GM18873 (cell line): ENCODE measurements around the gene AMMECR1.
"Not testable (repeated sequence)": the region's sequence is repeated elsewhere in the genome, so short reads cannot be mapped to it uniquely, and the experiment has no call there.

Experiments
- ATAC-seq: cut with Tn5 transposase; IDR thresholded peaks from one replicate; pipeline ENCODE4 v1.9.1; 2021; ENCODE audit warnings: mild to moderate bottlenecking, moderate library complexity, moderate number of reproducible peaks; ENCODE audit not compliant: unreplicated experiment, low FRiP score

AMMECR1 gene

GRCh38 chrX:110265661-110266060, 52.2 kb downstream of the AMMECR1 start:
- ATAC-seq = no peak

- ATAC-seq = no peak
Observed at GRCh38 chrX:110259117-110259516, 58.8 kb downstream of the AMMECR1 start.

DNA sequence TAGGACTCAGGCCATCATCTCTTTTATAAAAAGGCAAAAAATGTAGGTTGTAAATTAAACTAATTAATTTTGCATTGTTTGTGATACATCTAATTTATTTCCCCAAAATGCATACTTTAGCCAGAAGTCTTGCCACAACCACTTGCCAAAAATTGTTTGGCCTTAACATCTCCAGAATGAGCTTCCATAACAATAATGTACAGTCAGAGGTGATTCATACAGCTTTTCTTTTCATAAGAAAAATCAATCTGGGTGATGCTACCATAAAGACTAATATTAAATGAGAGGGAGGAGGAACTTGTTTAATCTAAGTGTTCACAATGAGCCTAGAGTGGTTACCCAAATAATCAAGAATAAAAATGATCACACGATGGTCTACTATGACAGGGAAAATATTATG, 59.3 kb downstream of the AMMECR1 start:
- no peak for ATAC-seq

DNA sequence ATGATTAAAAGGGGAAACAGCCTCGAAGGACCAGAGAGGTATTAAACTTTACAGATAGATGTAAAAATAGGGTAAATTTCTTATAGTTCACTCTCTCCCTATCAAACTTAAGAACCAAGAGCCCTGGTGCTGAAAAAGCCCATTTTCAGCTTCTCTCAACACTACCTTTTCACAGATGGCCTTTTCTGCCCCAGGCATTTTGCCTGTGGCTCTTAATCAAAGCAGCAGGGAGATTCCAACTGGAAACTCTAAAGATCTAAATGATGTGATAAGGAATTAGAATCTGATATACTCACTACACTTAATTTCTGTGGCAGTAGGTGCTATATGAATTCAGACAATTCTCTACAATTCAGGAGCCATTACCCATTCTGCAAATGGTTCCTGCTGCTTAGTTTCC, 60.0 kb downstream of the AMMECR1 start:
- no peak for ATAC-seq

- ATAC-seq = no peak
Observed at GRCh38 chrX:110252711-110253110, 65.2 kb downstream of the AMMECR1 start.

DNA sequence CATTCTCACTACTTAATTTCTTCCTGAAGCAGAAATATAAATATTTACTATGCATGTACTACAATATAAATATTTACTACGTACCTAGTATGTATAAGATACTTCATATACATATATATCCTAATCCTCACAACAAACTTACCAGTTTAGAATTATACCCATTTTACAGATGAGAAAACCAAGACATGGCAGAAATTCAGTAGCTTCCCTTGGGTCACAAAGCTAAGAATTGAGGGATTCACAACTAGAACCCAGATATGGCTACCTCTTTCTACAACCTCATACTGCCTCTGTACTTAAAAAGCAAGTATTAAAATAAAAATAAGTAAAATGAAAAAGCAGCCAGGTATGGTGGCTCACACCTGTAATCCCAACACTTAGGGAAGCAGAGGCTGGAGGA, 65.9 kb downstream of the AMMECR1 start:
- no peak for ATAC-seq

DNA sequence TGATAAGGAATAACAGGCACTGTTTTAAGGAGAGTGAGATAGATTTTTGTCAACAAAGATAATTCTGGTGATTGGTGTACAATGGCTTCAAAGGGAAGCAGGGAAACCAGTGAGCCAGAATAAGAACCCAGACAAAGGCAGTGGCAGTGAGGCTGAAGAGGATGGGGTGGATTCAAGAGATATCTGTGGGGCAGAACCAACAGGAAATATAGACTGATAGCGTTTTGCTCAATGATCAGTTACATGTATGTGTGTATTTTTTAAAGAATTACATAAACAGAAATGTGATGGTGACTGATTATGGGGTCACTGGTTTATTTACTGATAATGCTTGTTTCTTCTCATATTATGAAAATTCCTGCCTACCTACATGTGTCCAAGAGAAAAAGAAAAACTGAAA, 66.4 kb downstream of the AMMECR1 start:
- no peak for ATAC-seq

- ATAC-seq = no peak
Observed at GRCh38 chrX:110250847-110251246, 67.0 kb downstream of the AMMECR1 start.

DNA sequence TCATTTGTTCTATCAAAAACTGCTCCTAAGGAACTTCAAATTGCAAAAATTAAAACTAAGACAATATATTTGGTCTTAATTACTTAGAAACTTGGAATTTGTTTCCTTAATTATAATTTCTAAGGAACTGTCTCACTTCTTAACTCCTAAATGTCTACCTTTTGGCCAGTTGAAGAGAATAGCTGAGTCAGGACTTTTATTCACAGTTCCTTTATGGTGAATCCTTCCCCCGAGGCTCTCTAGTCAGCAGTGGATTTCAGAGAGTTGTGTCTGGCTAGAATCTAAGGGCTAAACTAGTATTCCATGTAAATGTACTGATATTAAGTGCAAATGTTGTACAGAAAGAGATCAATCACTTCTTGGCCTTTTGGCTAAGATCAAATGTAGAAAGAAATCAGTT, 69.3 kb downstream of the AMMECR1 start:
- ATAC-seq = no peak

DNA sequence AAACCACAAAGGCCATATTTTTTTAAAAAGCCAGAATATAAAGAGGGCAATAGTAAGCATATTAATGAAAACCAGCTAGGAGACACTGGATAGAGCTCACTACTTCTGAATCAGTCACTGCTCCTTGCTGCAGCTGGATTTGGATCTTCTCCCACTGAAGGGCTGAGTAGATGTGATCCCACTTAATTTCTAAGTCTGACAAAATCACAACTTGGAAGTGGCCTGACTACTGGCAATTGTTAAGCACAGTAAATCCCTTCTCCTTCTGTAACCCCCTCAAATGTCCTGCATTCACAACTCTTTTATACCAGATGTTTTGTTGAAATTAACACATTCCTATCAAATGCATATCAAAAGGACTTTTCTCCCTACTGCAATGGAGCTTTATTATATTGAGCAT, 72.9 kb downstream of the AMMECR1 start:
- ATAC-seq = no peak

DNA sequence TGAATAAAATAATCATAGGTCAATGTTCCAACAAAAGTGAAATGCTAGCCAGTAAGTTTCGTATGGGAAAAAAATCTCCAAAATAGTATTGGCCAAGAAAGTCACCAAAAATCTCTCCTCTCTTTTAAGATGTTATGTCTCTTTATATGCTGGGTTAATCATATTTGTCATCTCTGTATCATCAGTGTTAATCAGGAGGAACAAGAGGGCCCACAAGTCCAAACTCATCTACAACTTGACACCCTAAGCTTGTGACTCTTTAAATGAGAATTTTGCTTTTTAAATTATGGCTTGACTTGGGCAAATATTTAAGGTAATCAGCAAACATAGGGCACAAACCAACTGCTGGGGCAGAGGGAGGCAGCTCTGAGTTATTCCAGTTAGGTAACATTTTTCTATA, 75.5 kb downstream of the AMMECR1 start:
- ATAC-seq = no peak

DNA sequence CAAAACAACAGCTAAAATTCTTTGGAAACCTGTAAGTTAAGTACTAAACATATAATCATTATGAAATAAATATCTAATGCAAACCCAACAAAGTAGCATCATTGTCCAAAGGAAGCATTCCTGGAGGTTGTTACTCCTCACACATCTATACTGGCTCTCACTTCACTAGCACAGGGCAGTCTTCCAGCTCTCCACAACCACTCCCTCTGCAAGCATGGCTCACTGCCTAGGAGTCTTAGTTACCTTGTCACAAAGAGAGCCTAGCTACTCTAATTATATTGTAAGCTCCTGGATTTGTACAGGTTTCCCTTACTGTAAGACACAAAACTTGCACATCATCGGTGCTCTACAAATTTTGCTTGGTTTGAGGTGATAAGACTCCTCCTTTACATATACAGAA, 76.1 kb downstream of the AMMECR1 start:
- ATAC-seq = no peak

DNA sequence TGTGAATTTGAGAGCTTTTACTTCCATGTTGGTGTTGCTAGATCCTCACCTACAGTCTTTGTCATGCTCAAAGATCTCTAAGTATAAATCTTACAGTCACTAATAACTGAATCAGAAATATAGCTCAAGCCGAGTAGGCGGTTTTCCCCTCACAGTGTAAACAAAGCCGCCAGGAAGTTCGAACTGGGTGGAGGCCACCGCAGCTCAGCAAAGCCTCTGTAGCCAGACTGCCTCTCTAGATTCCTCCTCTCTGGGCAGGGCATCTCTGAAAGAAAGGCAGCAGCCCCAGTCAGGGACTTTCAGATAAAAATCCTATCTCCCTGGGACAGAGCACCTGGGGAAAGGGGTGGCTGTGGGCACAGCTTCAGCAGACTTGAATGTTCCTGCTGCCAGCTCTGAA, 79.6 kb downstream of the AMMECR1 start:
- not testable (repeated sequence) for ATAC-seq

- not testable (repeated sequence) for ATAC-seq
Observed at GRCh38 chrX:110231485-110231884, 86.4 kb downstream of the AMMECR1 start.

DNA sequence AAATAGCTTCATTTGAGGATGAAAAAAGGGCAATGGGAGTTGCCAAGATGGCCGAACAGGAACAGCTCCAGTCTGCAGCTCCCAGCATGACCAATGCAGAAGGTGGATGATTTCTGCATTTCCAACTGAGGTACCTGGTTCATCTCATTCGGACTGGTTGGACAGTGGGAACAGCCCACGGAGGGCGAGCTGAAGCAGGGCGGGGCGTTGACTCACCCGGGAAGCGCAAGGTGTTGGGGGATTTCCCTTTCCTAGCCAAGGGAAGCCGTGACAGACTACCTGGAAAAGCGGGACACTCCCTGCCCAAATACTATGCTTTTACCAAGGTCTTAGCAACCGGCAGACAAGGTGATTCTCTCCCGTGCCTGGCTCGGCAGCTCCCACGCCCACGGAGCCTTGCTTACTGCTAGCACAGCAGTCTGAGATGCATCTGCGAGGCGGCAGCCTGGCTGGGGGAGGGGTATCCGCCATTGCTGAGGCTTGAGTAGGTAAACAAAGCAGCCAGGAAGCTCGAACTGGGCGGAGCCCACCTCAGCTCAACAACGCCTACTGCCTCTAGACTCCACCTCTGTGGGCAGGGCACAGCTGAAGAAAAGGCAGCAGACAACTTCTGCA, 88.3 kb downstream of the AMMECR1 start:
- ATAC-seq = not testable (repeated sequence)

DNA sequence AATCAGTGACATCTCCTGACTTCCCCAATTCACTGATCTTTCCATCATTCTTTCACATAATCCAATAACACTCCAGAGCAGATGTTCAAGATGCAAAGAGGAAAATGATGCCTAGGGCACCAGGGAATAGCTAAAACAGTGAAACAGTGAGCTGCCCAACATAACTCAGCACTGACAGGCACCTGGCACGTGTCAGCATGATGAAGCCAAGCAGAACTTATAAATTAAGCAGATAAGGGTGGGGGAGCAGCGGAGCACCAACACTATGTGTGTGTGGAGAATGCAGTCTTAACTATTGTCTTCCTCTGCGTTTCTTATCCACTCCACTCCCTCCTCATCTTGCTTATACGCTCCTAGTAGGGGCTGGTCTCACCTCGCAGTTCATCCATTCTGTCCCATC, 89.4 kb downstream of the AMMECR1 start:
- no peak for ATAC-seq

DNA sequence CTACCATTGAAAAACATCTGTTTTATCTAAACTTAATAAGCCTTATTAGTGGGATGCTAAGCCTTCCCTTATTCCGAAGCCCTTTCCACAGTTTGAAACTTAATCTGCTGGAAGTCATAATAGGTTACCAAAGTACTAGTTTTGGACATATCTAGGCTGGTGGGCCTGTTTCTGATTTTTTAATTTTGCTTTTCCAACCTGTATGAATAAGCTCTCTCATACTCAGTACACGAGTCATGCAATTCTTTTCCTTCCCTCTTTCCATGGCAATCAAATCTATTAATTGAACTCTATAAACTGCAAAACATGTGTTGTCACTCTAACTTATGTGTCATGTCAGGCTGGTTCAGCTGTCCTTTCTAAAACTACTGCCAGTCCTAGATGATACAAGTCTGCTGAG, 91.0 kb downstream of the AMMECR1 start:
- no peak for ATAC-seq

DNA sequence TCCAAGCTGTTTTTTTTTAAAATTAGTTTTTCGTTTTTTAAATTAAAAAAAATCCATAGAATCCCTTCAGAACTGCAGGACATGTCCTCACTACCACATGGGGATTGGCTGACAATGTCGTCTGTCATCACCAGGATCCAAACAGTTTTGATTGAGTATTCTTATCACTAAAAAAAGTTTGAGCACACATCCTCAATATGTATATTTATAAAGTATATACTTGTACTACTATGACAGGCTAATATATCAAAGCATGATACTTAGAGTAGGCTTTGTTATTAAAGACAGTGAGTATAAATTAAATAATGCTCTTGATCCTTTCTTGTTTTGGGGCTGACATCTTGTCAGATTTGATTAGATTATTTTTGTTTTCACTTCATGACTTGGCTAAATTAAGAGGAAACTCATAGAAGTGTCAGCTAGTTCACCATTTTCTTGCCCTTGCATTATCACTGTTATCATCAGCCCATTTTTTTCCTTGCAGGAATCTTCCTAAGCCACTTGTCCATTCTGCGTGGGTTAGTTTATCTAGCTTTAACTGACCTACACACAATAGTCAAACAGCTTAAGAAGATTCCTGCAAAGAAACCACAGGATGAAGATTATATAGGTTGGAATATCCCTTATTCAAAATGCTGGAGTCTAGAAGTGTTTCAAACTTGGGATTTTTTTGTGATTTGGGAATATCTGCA, 92.8 kb downstream of the AMMECR1 start:
- no peak for ATAC-seq

GRCh38 chrX:110222497-110223257, 95.2 kb downstream of the AMMECR1 start:
- no peak for ATAC-seq

DNA sequence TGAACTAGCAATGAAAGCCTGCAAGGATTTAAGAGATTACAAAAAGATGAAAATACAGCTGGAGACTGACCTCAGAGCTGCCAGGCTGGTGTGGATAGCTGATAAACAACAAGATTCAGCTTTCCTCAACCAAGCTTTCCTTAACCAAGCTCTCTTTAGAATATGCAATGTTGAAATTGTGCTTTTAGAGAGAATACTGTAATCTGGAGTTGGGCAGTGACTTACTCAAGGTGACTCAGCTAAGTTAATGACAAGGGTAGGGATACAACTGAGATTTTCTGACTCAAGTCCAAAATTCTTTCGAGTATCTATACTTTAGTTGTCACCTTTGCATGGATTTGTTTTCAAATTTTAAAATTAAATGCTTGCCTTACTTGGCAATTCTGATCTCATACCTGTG, 98.0 kb downstream of the AMMECR1 start:
- no peak for ATAC-seq

DNA sequence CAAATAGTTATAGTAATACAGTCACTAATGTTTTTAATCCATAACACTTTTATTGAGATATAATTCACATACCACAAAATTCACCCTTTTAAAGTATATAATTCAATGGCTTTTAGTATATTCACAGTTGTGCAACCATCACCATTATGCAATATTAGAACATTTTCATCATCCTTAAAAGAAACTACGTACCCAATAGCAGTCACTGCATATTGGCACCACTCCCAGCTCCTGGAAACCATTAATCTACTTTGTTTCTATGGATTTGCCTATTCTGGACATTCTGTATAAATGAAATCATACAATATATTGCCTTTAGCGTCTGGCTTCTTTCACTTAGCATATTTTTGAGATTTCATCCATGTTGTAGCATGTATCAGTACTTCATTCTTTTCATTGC, 99.3 kb downstream of the AMMECR1 start:
- no peak for ATAC-seq

DNA sequence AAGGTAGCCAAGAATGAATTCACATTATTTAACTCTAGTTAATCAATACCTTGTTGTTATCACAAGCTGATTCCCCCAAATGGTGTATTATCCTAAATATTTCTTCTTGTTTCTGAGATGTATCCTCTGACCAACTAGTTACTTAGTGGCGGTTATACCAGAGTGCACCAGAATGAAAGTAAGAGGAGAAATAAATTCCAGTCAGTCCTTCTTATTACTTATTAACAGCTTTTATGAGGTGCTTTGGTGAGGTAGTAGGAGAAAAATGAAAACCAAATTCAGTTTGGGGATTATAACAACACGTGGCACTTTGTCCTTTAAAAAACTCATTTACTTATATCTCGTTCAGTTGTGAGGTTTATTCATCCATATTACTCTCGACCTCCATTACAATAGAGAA, 101.9 kb downstream of the AMMECR1 start:
- no peak for ATAC-seq
